Skeletal muscle tissue (tissue), 4 donors: ENCODE measurements around the gene CFAP46. TPM values are rescaled to one million over a fixed set of nuclear protein-coding genes. Genes with fewer than 3 reads are reported as not detected.
"Not testable (repeated sequence)": the region's sequence is repeated elsewhere in the genome, so short reads cannot be mapped to it uniquely, and the experiment has no call there.

Experiments used
- H3K27ac ChIP-seq: one replicate; pipeline ENCODE4 v1.7.0; 2013; ENCODE audit warnings: mild to moderate bottlenecking, low read depth, low read length, inconsistent platforms
- H3K27me3 ChIP-seq, 3 donors: one replicate each; pipeline ENCODE4 v1.7.0; 2013; ENCODE audit warnings: low read length in 3 of 3; ENCODE audit not compliant: control insufficient read depth in 3 of 3, insufficient read depth in 3 of 3
- H3K36me3 ChIP-seq, 3 donors: one replicate each; pipeline ENCODE4 v1.7.0; 2013; ENCODE audit warnings: low read length in 3 of 3; ENCODE audit not compliant: control insufficient read depth in 3 of 3, insufficient read depth in 3 of 3
- H3K4me1 ChIP-seq, 3 donors: one replicate each; pipeline ENCODE4 v1.7.0; 2013; ENCODE audit warnings: low read length in 3 of 3, mild to moderate bottlenecking in 3 of 3; ENCODE audit not compliant: control insufficient read depth in 3 of 3, insufficient read depth in 3 of 3
- H3K4me3 ChIP-seq, 3 donors: one replicate each; pipeline ENCODE4 v1.7.0; 2013; ENCODE audit warnings: low read length in 3 of 3
- H3K9ac ChIP-seq, 3 donors: one replicate each; pipeline ENCODE4 v1.7.0; 2013; ENCODE audit warnings: low read length in 3 of 3, mild to moderate bottlenecking in 3 of 3, moderate library complexity in 2 of 3, low read depth in 1 of 3
- H3K9me3 ChIP-seq, 3 donors: one replicate each; pipeline ENCODE4 v1.7.0; 2013; ENCODE audit warnings: low read length in 3 of 3; ENCODE audit not compliant: control insufficient read depth in 3 of 3
- total RNA-seq: library from RNA; depleted of rRNA; stranded (reverse); fragments of >200 nt; gene quantifications from one replicate; pipeline ENCODE4 v1.2.3, GENCODE V29; 2014
- donor health status: Osteomylitis.

CFAP46 gene
- total RNA-seq, 1 donor from 2014 or later: not detected

DNA sequence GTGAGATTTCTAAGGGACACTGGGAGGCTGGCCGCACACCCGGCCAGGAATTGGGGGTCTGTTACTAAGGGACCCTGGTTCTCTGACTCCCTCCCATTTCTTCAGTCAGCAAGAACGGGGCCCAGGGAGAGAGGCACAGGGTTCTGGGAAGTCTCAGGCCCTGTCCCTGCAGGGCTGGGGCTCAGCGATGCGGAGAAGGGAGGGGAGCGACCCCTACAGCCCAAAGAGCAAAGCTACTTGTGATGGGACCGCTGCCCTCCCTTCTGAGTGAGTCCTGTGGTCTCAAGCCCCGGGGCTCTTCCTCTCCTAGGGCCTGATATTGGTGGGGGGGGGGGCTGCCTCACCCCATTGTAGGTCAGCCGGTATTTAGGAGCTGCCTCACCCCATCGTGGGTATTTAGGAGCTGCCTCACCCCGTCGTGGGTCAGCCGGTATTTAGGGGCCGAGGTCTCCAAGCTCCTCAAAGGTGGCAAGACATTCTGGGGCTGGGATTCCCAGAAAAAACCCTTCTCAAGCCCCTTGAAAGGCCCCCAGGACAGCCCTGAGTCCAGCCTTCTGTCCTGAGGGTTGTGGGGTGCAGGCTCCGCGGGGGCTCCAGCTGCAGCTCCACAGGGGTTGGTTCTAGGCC lies 139.6 kb downstream of the CFAP46 start:
- H3K4me3 ChIP-seq: no peak overlapping the region
- H3K36me3 ChIP-seq: no peaks in the 10 kb centered on the region
- peaks cover 0 to 4% (median 0%) of the 10 kb centered on the region in 3 donors for H3K9me3 ChIP-seq
- peaks cover 0 to 21% (median 6%) of the 10 kb centered on the region in 3 donors for H3K27me3 ChIP-seq
- H3K9ac ChIP-seq: no peak overlapping the region
- no peak overlapping the region for H3K27ac ChIP-seq
- H3K4me1 ChIP-seq: no peaks in the 10 kb centered on the region

GRCh38 chr10:132802048-132802447 lies 140.3 kb downstream of the CFAP46 start:
- peaks cover 0 to 4% (median 0%) of the 10 kb centered on the region in 3 donors for H3K9me3 ChIP-seq
- H3K36me3 ChIP-seq: no peaks in the 10 kb centered on the region

GRCh38 chr10:132799865-132800264 lies 142.5 kb downstream of the CFAP46 start:
- Histone ChIP-seq H3K36me3 (no peaks in the 10 kb centered on the region), H3K9me3 (peaks cover 0 to 4% (median 0%) of the 10 kb centered on the region in 3 donors), H3K4me1 (no peaks in the 10 kb centered on the region), H3K27me3 (peaks cover 4 to 25% (median 11%) of the 10 kb centered on the region in 3 donors), H3K4me3 (no peak overlapping the region), H3K27ac (no peak overlapping the region), H3K9ac (no peak overlapping the region)

More at GRCh38 chr10:132802048-132802447, 140.3 kb downstream of the CFAP46 start:
- H3K27ac ChIP-seq: no peak overlapping the region
- no peak overlapping the region for H3K4me3 ChIP-seq
- no peak overlapping the region for H3K9ac ChIP-seq
- no peaks in the 10 kb centered on the region for H3K4me1 ChIP-seq
- peaks cover 0 to 23% (median 6%) of the 10 kb centered on the region in 3 donors for H3K27me3 ChIP-seq

DNA sequence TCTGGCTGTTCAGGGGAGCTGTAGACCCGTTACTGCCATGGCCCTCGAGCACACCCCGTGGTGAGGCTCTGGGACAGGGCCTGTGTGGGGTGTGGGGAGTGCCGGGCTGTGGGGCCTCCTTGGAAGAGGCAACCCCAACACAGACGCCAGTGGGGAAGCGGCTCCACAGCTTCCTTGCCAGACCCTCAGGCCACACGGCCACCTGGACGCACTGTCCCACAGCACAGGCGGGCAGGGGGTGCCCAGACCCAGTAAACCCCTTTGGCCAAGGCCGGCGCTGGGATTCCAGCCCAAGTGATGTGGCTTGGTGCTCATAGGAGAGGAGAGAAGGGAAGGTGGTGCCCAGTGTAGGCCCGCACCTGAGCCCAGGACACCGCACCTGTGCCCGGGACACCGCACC lies 143.5 kb downstream of the CFAP46 start:
- H3K9me3 ChIP-seq: peaks cover 0 to 4% (median 0%) of the 10 kb centered on the region in 3 donors
- H3K4me3 ChIP-seq: no peak overlapping the region
- no peaks in the 10 kb centered on the region for H3K4me1 ChIP-seq
- H3K36me3 ChIP-seq: no peaks in the 10 kb centered on the region
- no peak overlapping the region for H3K27ac ChIP-seq
- peaks cover 11 to 31% (median 12%) of the 10 kb centered on the region in 3 donors for H3K27me3 ChIP-seq
- no peak overlapping the region for H3K9ac ChIP-seq

- Histone ChIP-seq H3K36me3 (no peaks in the 10 kb centered on the region), H3K27ac (no peak overlapping the region), H3K9me3 (peaks cover 0 to 4% (median 0%) of the 10 kb centered on the region in 3 donors), H3K27me3 (peaks cover 15 to 33% (median 17%) of the 10 kb centered on the region in 3 donors), H3K9ac (no peak overlapping the region), H3K4me1 (no peaks in the 10 kb centered on the region), H3K4me3 (no peak overlapping the region)
Observed at GRCh38 chr10:132798403-132798802, 144.0 kb downstream of the CFAP46 start.

DNA sequence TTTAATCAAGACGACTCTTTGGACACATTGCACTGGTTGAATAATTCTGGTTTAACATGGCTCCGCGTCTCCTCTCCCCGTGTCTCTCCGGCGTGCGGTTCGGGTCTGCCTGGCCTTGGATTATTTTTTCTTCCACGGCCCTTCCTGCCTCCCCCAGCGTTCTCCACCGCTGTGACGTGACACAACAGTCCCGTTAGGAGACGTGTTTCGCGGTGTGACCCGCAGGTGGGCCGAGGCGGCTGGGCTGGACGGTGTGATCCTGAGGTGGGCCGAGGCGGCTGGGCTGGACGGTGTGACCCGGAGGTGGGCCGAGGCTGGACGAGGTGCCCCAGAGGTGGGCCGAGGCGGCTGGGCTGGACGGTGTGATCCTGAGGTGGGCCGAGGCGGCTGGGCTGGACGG lies 144.4 kb downstream of the CFAP46 start:
- H3K9me3 ChIP-seq, H3K36me3 ChIP-seq, H3K4me1 ChIP-seq, H3K27ac ChIP-seq, H3K4me3 ChIP-seq, H3K9ac ChIP-seq: not testable (repeated sequence)
- peaks cover 18 to 35% (median 20%) of the 10 kb centered on the region in 3 donors for H3K27me3 ChIP-seq

GRCh38 chr10:132796846-132797245 lies 145.5 kb downstream of the CFAP46 start:
- Histone ChIP-seq H3K9ac (no peak overlapping the region), H3K4me3 (no peak overlapping the region), H3K9me3 (peaks cover 0 to 2% (median 0%) of the 10 kb centered on the region in 3 donors), H3K27ac (no peak overlapping the region), H3K36me3 (no peaks in the 10 kb centered on the region), H3K4me1 (no peaks in the 10 kb centered on the region), H3K27me3 (peaks cover 19 to 39% (median 28%) of the 10 kb centered on the region in 3 donors)

- Histone ChIP-seq H3K4me1 (no peaks in the 10 kb centered on the region), H3K27ac (no peak overlapping the region), H3K27me3 (peaks cover 35 to 52% (median 39%) of the 10 kb centered on the region in 3 donors), H3K9me3 (no peaks in the 10 kb centered on the region), H3K4me3 (no peak overlapping the region), H3K36me3 (no peaks in the 10 kb centered on the region), H3K9ac (no peak overlapping the region)
Observed at GRCh38 chr10:132793871-132794849, 148.2 kb downstream of the CFAP46 start.

DNA sequence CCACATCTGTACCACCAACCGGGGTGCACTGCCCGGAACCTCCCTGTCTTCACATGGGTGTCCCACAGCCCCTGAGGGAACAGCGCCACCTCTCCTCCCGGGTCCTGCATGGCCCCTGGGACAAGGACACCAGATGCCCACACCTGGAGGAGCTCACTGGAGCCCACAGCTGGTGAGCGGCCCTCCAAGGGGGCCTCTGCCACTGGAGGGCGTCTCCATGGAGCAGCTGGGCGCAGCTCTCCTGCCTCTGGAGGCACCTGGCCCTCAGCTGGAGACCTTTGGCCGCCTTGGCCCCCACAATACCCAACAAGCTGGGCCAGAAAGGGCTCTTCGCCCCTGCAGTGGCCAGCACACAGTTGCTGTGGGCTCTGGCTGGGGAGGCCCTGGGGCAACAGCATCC lies 149.2 kb downstream of the CFAP46 start:
- H3K9ac ChIP-seq: no peak overlapping the region
- peaks cover 40 to 54% (median 48%) of the 10 kb centered on the region in 3 donors for H3K27me3 ChIP-seq
- no peaks in the 10 kb centered on the region for H3K36me3 ChIP-seq
- H3K9me3 ChIP-seq: no peaks in the 10 kb centered on the region
- H3K27ac ChIP-seq: no peak overlapping the region
- H3K4me3 ChIP-seq: no peak overlapping the region
- H3K4me1 ChIP-seq: no peaks in the 10 kb centered on the region

GRCh38 chr10:132792796-132793195 lies 149.6 kb downstream of the CFAP46 start:
- no peaks in the 10 kb centered on the region for H3K4me1 ChIP-seq

More at GRCh38 chr10:132792796-132793195, 149.6 kb downstream of the CFAP46 start:
- Histone ChIP-seq H3K36me3 (no peaks in the 10 kb centered on the region), H3K9ac (no peak overlapping the region), H3K9me3 (no peaks in the 10 kb centered on the region), H3K4me3 (no peak overlapping the region), H3K27ac (no peak overlapping the region), H3K27me3 (peaks cover 40 to 55% (median 52%) of the 10 kb centered on the region in 3 donors)
